Stimulated activated CD4-positive, alpha-beta T cell treated with anti-CD3 and anti-CD28 coated beads, Interleukin-12 subunit alpha, Interleukin-12 subunit beta, amount 100 ng/mL, for 48 hours (primary cell): ENCODE data around the gene MINPP1.

ENCODE experiments used
- DNase-seq, 3 donors: peaks; one replicate each; pipeline ENCODE4 v3.0.0-alpha.2; 2020; ENCODE audit warnings: low read depth in 2 of 3, low spot score in 1 of 3

The MINPP1 gene

DNA sequence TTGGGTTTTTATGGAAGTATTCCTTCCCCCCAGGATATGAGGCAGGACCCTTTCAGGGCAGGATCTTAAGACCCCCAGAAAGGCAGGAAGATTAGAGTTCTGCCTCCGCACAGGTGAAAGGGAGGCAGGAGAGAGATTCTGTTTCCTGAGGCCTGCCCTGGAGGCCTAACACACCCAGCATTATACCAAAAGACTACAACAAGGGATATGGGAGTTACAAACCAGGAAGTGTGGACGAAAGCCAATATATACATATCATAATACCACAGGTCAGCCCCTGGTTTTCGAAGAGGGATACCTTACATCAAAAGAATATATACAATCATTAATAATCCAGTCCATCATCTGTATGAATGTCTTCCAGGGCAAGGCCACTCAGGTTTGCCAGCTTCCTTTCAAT is 14.2 kb downstream of the MINPP1 start:
- DNase-seq = no peak

DNA sequence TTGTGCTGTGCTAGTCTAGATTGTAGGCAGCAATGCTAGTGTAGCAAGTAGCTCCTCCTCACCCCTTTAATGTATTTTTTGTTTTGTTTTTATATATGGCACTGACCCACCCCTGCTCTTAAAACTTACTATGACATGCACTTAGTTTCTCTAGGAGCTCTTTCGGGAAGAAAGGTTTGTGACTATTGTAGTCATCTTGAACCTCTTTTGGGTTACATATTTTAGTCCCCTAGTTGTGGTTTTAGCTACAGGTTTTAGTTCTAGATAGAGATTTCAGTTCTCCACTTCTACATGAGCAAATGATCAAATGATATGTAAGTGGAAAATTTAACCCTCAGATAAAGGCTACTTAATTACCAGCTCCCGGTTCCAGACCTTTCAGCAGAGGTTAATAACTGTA is 14.9 kb downstream of the MINPP1 start:
- no peak for DNase-seq

DNA sequence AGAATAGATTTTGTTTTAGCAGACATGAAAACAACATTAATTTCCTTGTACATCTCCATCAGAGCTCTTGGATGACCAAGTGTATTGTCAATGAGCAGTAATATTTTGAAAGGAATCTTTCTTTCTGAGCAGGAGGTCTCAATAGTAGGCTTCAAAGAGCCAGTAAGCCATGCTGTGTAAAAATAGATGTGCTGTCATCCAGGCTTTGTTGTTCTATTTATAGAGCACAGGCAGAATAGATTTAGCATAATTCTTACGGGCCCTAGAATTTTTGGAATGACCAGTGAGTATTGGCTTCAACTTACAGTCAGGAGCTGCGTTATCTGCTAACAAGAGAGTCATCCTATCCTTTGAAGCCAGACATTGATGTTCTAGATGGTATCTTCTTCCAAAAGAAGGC is 19.0 kb downstream of the MINPP1 start:
- no peak for DNase-seq

DNA sequence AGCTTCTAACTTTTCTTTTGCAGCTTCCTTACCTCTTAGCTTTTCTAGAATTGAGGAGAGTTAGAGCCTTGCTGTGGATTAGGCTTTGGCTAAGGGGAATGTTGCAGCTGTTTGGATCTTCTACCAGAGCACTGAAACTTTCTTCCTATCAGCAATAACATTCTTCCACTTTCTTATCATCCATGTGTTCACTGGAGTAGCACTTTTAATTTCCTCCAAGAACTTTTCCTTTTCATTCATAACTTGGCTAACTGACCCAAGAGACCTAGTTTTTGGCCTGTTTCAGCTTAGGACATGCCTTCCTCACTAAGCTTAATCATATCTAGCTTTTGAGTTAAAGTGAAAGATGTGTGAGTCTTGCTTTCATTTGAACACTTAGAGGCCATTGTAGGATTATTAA is 19.6 kb downstream of the MINPP1 start:
- no peak for DNase-seq

DNA sequence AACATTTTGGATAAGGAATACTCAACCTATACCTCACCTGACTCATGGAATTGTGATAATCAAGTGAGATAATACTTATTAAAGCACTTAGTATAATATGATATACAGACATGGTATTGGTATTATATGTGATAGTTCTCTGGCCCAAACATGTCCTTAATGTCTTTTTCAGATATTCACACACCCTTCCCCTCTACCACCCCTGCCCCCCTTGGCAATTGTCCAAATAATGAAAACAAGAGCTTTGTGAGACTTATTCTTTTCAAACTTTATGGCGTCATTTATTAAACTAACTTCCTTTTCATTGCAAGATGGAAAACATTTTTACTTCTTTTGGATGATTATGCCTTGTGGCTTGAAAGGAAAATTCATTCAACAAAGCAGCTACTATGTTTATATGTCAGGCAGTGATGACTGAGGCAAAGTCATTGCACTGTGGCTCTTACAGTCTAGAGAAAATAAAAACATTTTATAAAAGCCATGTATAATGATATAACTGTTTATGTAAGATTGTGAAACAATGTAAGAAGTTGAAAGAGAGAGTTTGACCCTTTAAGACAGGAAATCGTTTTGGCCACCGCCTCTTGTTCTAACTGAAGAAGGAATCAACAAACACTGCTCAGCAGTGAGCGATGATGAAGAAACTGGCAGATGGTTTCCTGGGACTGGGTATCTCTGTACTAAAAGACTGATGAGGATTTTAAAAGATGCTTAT is 27.4 kb downstream of the MINPP1 start:
- DNase-seq = no peak

DNA sequence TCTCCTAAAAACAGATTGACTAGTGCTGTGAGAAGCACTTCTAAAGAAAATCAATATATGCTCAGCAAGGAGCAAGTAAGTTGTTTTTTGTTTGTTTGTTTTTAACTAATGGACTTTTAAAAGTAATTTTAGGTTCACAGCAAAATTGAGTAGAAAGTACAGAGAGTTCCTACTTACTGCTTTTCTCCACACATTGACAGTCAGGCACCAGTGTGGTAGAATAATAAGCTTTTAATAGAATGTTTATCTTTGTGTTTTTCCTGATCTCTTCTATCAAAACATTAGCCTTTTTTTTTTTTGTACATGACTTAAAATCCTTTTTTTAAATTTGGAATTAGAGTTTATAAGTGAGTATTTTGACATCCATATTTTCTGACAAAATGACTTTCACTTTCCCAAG is 28.0 kb downstream of the MINPP1 start:
- DNase-seq = no peak

DNA sequence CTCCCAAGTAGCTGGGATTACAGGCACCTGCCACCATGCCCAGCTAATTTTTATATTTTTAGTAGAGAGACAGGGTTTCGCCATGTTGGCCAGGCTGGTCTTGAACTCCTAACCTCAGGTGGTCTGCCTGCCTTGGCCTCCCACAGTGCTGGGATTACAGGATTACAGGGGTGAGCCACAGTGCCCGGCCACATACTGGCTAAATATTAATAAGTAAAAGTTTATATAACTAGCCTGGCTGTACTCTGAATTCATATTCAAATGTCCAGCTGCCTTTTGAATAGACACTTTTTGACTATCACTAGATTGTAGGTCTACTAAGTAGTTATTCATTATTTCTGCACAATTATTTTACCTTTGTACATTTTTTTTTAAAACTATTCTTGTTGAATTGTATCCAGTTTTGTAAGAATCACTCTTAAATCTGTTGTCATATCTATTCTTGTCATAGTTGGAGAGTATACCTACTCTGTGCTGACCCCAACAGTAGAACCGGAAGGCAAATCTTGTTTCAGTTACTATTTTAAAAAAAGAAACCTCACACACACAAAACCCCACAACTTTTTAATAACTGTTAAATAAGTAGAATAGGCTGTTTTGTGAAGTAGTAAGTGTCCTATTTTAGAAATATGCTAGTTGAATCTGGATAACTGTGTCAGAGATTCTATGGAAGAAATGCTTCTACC is 29.6 kb downstream of the MINPP1 start:
- no peak for DNase-seq

DNA sequence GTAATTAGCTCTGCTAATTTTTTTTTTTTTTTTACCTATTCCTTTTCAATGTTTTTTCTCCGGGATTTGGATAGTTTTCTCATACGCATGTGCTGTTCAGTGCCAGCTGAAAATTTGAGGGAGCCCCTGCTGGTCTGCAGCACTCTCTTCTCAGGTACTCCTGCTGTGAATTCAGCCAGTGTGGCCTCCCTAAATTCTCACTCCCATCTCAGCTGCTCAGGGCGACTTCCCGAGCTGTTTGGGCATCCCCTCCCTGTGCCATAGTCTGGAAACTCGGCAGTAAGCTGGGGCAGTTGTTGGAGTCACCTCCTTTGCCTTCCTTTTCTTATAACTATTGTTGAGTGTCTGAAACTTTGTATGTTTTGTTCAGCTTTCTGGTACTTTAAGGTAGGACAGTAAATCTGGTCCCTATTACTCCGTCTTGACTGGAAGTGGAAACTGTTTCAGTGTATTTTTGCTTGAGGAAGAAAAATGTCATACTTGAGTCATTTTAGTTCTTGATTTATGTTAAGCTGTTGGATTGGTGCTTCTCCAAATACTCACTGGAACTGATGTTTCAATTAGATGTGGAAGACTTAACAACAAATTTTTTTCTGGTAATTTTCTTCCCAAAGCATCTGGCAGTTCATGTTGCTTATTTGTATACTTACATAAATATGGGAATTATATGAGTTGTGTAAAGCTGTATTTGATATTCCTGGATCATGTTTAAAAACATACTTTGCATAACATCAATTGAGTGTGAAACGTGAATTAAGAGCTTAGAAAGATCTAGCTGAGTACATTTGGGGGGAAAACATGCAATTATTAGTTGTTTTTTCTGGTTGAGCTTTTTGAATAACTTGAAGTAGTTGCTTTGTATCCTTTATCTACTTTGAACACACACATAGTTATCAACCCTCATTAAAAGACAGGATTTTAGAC is 33.7 kb downstream of the MINPP1 start:
- DNase-seq = no peak

DNA sequence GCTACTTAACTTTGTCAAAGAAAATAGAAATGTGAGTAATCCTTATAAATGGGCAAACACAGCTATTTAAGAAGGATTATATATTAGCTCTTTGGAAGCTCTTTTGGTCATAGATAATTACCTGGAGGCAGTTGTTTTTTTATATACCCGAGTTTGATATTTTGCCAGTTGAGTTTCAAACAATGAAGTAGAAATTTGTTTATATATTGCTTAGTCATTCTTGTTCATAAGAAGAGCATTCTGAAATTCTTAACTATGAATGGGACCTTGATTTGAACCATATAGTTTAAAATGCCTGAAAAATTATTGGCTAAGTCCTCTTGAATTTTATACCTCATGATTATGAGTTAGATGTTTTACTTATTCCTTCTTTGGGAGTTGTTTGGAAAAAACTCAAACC is 36.4 kb downstream of the MINPP1 start:
- DNase-seq = no peak

DNA sequence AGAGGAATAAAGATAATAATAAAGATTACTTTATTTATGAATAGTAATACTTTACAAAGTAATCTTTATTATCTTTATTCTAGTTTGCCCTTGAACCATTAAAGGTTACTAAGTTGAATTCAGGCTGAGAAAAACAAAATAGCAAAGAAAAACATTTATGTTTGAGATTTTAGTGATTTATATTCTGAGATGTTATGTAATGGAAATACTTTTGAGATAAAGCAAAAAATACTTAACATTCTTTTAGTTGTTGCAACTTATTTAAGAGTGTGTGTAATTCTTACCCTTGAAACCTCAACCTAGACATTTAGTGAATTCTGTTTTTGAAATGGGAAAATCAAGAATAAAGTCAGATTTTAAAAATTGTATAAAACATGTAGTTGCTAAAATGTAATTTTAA is 40.0 kb downstream of the MINPP1 start:
- DNase-seq = no peak

DNA sequence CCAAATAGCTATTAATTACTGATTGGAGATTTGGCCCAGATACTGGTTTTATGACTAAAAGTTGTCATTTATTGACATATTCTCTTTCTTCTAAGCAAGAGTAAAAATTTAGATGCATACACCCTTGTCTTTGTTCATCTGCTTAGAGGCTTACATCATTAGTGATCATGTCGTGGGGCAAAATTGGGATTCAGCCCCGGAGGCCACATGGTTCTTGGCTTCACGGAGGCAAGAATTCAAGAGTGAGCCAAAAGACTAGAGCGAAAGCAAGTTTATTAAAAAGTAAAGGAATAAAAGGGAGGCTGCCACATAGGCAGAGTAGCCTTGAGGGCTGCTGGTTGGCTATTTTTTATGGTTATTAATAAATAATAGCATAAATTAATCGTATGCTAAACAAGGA is 41.1 kb downstream of the MINPP1 start:
- no peak for DNase-seq

DNA sequence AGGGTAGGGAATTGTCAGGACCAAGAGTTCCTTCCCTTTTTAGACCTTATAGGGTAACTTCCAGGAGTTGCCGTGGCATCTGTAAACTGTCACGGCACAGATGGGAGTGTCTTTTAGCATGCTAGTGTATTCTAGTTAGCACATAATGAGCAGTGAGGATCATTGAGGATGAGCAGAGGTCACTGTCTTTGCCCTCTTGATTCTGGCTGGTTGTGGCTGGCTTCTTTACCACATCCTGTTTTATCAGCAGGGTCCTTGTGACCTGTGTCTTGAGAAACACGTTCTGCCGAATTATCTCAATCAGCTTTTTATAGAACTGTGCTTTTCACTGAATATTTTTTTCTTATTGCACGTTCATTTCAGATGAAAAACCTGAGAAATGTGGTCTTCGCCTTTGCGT is 41.5 kb downstream of the MINPP1 start:
- no peak for DNase-seq

DNA sequence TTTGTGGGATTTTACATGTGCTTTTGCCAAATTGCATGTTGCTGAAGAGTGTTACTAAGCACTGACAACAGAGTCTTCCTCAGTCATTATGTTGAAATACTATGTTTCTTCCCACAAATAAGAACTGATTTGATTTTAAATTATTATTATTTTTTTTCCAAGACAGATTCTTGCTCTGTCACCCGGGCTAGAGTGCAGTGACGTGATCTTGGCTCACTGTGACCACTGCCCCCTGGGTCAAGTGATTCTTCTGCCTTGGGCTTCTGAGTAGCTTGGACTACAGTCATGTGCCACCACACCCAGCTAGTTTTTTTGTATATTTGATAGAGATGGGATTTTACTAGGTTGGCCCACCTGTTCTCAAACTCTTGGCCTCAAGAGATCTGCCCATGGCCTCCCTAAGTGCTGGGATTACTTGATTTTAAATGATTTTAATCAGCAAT is 42.3 kb downstream of the MINPP1 start:
- no peak for DNase-seq

DNA sequence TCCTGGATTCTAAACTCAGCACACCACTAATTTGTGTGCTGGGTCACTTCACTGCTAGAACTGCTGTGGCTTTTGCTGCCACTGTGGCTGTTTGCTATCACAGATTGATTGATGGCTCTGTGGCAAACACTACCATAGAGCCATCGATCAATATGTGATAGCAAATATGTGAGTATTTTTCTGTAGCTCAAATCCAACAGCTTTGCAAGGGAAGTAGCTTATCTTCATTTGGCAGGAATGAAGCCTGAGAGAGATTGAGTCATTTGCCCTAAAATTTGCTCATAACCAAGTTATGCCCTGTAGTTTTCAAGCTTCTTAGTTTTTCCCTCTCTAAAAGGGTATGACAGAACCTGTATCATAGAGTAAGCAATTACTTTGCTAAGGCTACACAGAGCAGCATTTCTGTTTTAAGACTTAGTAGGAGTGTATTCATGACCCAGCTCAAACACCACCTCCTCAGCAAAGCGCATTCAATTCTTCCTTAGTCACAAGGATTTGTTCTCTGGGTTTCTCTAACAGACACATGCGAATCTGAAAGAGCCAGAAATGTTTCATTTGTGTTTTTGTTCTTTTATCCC is 43.1 kb downstream of the MINPP1 start:
- no peak for DNase-seq

DNA sequence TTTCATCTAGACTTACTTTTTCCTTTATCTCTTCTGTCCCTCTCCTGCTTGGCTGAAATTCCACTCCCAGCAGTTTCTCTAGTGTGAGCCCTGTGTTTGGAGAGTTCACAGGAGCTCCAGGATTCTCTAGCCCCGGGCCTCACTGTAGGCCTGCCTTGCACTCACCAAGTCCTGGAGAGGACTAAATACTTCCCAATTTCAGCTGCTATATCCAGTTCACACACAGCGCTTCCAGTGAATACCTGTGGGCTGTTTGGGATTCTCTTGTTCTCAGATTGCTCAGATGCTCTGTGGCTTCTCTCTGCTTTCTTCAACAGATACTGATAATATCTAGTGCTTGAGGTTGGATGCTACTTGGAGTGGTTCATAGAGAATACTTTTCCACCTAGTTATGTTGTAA is 46.0 kb downstream of the MINPP1 start:
- no peak for DNase-seq

DNA sequence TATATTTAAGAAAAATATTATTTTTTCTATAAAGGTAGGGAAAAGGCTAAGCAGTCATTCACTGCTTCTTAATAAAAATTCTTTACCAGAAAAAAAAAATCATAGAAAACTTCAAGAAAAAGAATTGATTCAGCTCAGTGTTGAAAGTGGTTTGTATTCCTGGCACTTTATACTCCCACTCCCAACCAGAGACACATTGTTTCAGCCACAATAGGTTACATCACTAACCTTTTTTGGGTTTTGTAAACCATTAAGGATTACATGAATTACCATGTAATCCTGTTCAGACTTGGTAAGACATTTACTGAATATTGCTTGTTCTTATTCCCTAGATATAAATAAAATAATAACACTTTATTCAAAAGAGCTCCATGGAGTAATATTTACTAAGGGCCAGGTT is 46.6 kb downstream of the MINPP1 start:
- no peak for DNase-seq

DNA sequence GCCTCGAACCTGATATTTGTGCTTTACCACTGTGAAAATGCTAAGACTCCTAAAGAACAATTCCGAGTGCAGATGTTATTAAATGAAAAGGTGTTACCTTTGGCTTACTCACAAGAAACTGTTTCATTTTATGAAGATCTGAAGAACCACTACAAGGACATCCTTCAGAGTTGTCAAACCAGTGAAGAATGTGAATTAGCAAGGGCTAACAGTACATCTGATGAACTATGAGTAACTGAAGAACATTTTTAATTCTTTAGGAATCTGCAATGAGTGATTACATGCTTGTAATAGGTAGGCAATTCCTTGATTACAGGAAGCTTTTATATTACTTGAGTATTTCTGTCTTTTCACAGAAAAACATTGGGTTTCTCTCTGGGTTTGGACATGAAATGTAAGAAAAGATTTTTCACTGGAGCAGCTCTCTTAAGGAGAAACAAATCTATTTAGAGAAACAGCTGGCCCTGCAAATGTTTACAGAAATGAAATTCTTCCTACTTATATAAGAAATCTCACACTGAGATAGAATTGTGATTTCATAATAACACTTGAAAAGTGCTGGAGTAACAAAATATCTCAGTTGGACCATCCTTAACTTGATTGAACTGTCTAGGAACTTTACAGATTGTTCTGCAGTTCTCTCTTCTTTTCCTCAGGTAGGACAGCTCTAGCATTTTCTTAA is 47.7 kb downstream of the MINPP1 start:
- DNase-seq = no peak

DNA sequence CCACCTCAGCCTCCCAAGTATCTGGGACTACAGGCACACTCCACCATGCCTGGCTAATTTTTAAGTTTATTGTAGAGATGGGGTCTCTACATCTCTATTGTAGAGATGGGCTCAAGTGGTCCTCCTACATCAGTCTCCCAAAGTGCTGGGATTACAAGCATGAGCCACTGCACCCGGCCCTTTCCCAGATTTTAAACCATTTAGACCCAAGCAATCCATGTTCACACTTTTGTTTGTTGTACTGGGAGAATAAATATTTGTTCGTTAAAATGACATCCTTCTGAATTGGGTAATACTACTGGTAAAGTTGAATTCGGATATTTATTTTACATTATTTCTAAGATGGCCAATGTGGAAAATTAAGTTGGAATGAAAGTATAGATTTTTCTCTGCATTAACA is 52.7 kb downstream of the MINPP1 start:
- DNase-seq = no peak

DNA sequence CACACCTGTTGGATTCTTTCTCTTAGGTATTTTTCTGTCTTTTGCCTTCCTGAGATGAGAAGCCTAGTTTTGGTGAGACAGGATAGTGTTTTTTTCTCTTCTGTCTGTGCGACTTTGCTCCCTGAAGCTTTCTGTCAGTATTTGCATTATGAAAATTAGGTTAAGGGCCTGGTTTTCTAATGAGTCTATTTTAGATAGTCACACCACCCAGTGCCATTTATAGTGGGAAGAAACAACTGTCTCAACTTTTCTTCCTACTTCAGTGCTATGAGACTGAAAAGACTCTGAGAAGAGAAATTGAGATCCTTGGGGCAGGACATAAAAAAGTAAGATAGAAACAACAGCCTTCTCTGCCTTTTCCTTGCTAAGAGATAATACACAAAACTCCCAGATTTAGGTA is 53.6 kb downstream of the MINPP1 start:
- no peak for DNase-seq

DNA sequence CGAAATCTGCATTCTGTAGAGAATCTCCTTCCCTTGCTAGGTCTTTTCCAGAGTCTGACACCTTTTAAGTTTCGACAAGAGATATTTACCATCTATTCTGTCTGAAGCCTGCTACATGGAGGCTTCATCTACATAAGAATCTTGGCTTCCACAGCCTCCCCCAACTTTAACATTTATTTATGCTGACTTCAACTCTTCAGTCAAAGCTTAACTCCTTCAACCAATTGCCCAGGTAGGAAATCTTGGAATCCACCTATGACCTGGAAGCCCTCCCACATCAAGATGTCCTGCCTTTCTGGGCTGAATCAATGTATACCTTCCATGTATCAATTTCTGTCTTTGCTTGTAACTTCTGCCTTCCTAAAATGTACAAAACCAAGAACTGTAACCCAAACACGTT is 54.7 kb downstream of the MINPP1 start:
- DNase-seq = no peak

DNA sequence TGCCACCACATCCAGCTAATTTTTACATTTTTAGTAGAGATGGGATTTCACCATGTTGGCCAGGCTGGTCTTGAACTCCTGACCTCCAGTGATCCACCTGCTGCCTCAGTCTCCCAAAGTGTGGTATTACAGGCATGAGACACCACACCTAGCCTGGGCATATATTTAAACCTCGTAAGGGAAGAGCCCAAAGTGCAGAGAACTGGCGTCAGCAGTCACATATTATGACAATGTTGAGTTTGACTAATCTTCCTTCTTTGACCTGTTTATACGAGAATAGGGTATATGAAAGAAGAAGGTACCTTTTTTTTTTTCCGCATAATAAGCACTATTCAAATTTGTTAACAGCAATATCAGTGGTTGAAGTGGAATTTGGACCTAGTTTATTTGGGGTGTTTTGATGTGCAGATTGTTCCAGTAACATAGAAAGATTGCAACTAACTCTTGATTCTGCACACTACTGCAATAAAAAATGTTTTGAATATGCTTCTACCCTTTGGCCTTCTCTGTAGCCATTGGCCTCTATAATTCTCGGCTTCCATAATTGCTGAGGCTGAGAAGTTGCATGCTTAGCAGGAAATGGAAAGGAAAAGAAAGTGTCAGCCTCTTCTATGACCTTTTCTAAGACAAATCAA is 55.9 kb downstream of the MINPP1 start:
- DNase-seq = no peak
